Loucy (cell line): ENCODE results near the gene TNFRSF11A.

Experiments used
- EZH2phosphoT487 ChIP-seq: fragments of 200-600 bp; IDR thresholded peaks from 2 replicates; pipeline ENCODE4 v1.6.1; 2018; ENCODE audit warnings: antibody characterized with exemption, mild to moderate bottlenecking, moderate library complexity, borderline replicate concordance
- TF ChIP-seq, protein P1 (sequence below): fragments of 200-600 bp; sonication (generic); conservative IDR thresholded peaks from 2 replicates; pipeline ENCODE4 v1.5.1; 2014; ENCODE audit warnings: mild to moderate bottlenecking, antibody characterized with exemption, low read length

DNA sequence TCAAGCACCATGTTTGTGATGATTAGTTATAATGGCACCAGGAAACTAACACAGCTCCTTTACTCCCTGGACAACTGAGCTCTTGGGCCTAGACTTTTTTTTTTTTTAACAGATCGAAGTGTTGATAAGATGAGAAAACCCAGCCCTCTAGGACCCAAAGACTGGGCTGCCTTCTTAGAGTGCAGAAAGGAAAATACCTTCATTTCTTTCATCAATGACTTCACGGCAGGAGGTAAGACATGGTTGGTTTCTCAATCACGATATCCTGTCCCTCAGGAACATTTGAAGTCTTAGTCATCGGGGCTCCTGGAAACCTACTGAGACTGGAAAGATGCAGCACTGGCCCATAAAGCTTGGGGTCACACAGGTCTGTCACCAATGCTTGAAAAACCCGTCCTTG, 84.7 kb downstream of the TNFRSF11A start:
- TF ChIP-seq, protein P1, sequence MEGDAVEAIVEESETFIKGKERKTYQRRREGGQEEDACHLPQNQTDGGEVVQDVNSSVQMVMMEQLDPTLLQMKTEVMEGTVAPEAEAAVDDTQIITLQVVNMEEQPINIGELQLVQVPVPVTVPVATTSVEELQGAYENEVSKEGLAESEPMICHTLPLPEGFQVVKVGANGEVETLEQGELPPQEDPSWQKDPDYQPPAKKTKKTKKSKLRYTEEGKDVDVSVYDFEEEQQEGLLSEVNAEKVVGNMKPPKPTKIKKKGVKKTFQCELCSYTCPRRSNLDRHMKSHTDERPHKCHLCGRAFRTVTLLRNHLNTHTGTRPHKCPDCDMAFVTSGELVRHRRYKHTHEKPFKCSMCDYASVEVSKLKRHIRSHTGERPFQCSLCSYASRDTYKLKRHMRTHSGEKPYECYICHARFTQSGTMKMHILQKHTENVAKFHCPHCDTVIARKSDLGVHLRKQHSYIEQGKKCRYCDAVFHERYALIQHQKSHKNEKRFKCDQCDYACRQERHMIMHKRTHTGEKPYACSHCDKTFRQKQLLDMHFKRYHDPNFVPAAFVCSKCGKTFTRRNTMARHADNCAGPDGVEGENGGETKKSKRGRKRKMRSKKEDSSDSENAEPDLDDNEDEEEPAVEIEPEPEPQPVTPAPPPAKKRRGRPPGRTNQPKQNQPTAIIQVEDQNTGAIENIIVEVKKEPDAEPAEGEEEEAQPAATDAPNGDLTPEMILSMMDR = no peak
- TF ChIP-seq EZH2phosphoT487 = no peak
